SJSA1 (cell line): ENCODE data around the gene ARFGAP2. TPM values are rescaled to one million over a fixed set of nuclear protein-coding genes. Genes with fewer than 3 reads are reported as not detected.
A peak's percentile ranks its signal among the peaks of the same experiment; 100 is the strongest.

ENCODE experiments used
- DNase-seq, 2 experiments: peaks; one replicate each; pipeline ENCODE4 v3.0.0-alpha.2; 2015 to 2020; ENCODE audit warnings: low spot score in 2 of 2, low read depth in 1 of 2
- H3K27ac ChIP-seq: fragments of 250-450 bp; sonication (Bioruptor Pico); 2 replicates; pipeline ENCODE4 v1.5.1; 2020; ENCODE audit warnings: mild to moderate bottlenecking, moderate library complexity
- H3K27me3 ChIP-seq: fragments of 250-450 bp; sonication (Bioruptor Pico); replicated peaks from 2 replicates; pipeline ENCODE4 v1.5.1; 2020; ENCODE audit warnings: mild to moderate bottlenecking, moderate library complexity
- H3K36me3 ChIP-seq: fragments of 250-450 bp; sonication (Bioruptor Pico); 2 replicates; pipeline ENCODE4 v1.5.1; 2020; ENCODE audit warnings: mild to moderate bottlenecking
- H3K4me1 ChIP-seq: fragments of 250-450 bp; sonication (Bioruptor Pico); replicated peaks from 2 replicates; pipeline ENCODE4 v1.6.1; 2021; ENCODE audit warnings: mild to moderate bottlenecking
- H3K4me3 ChIP-seq: fragments of 250-450 bp; sonication (Bioruptor Pico); 2 replicates; pipeline ENCODE4 v1.5.1; 2020; ENCODE audit warnings: mild to moderate bottlenecking
- H3K9me3 ChIP-seq: fragments of 250-450 bp; sonication (Bioruptor Pico); replicated peaks from 2 replicates; pipeline ENCODE4 v1.5.1; 2020; ENCODE audit warnings: mild to moderate bottlenecking
- total RNA-seq: library from RNA; depleted of rRNA; stranded (reverse); fragments of >200 nt; shearing (Covaris generic); gene quantifications from 2 replicates; pipeline ENCODE4 v1.2.3, GENCODE V29; 2014

ARFGAP2 gene
- total RNA-seq, 1 experiment from 2014 or later: 134 TPM

DNA sequence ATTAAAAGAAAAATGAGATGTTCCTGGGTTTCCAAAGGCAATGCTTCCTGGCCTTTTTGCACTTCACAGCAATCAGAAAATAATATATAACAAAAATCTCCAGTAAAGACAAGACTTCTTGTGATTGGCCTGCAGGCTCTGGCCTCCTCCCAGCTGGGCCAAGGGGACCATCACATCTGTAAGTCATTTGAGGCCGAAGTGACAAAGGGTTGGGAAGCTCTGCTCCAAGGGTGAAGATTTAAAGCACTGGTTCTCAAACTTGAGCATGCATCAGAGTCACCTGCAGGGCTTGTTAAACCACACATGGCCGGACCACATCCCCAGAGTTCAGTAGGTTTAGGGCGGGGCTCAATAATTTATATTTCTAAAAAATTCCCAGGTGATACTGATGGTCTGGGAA lies 32.1 kb downstream of the ARFGAP2 start:
- Histone ChIP-seq H3K9me3 (no peaks in the 10 kb centered on the region), H3K4me1 (peaks cover 14% of the 10 kb centered on the region), H3K4me3 (no peak overlapping the region), H3K36me3 (no peaks in the 10 kb centered on the region), H3K27me3 (no peaks in the 10 kb centered on the region), H3K27ac (no peak overlapping the region)
- no peak for DNase-seq

DNA sequence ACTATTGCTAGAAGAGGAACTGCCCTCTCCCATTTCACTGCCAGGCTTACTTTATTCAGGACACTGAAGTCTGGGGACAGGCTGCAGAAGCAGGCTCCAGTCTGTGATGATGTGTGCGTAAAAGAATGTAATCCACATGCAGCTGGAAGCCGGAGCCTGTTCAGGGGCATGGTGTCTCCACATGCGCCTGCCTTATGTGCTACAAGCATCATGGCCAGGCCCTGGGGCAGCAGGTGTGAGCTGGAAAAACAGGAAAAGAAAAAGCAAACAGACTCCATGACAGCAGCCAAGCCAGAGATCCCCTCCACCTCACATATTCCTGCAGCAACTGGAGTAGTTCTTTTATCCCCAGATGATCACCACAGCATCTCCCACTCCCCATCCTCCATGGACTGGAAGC lies 33.4 kb downstream of the ARFGAP2 start:
- peak; percentile 43 to 71 for DNase-seq
- no peak overlapping the region for H3K27ac ChIP-seq

DNA sequence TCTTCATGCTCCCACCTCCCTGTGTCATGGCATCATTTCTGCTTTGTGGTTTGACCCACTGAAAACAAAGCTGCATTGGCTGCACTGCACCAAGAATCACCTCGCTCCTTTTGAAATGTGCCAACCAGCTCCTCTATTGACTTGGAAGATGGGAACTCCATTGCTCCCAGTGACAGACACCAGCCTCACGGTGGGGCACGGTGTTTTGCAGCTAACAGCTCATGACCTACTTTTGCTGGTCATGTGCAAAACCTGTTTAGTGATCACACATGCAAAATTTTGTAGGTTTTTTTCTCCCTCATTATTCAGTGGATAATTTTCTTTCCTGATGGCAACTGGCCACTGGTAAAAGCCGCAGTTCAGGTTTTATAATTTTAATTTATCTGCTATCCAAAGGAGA lies 36.8 kb downstream of the ARFGAP2 start:
- Histone ChIP-seq H3K9me3 (0 out of 2 replicates have a peak, but pooled peaks cover 2% of the 10 kb centered on the region), H3K4me3 (no peak overlapping the region), H3K4me1 (peaks cover 14% of the 10 kb centered on the region), H3K27me3 (no peaks in the 10 kb centered on the region), H3K36me3 (0 out of 2 replicates have a peak, but pooled peaks cover 4% of the 10 kb centered on the region), H3K27ac (no peak overlapping the region)
- no peak for DNase-seq

More for the DNA sequence above, 33.4 kb downstream of the ARFGAP2 start:
- Histone ChIP-seq H3K9me3 (no peaks in the 10 kb centered on the region), H3K4me1 (peaks cover 14% of the 10 kb centered on the region), H3K4me3 (no peak overlapping the region), H3K27me3 (no peaks in the 10 kb centered on the region), H3K36me3 (0 out of 2 replicates have a peak, but pooled peaks cover 3% of the 10 kb centered on the region)

- DNase-seq: no peak
- 0 out of 2 replicates have a peak, but pooled peaks cover 2% of the 10 kb centered on the region for H3K9me3 ChIP-seq
- H3K27ac ChIP-seq: no peak overlapping the region
- H3K4me3 ChIP-seq: no peak overlapping the region
- peaks cover under 1% of the 10 kb centered on the region; the same call in 1 of the 2 replicates for H3K4me1 ChIP-seq
- 0 out of 2 replicates have a peak, but pooled peaks cover 4% of the 10 kb centered on the region for H3K36me3 ChIP-seq
- no peaks in the 10 kb centered on the region for H3K27me3 ChIP-seq
Observed at GRCh38 chr11:47137476-47137875, 39.2 kb downstream of the ARFGAP2 start.

GRCh38 chr11:47136921-47137320 lies 39.8 kb downstream of the ARFGAP2 start:
- Histone ChIP-seq H3K27me3 (no peaks in the 10 kb centered on the region), H3K4me3 (no peak overlapping the region)

DNA sequence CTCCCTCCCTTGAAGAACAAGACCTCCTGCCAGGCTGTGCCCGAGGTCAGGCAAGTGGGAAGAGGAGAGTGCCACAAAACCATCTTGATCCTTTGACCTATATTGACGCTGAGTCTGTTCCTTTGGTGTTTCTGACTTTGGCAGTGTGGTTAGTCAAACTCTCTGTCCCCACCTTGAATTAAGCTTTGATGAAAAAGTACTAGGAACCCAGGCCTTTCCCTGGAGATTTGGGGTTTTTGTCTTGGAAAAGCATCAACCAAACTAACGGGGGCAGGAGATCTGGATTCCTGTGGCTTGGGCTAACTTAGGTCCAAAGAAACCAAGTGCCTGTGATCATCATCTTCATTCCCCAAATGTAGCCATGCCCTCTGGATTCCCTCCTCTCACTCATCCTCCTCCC lies 40.4 kb downstream of the ARFGAP2 start:
- Histone ChIP-seq H3K27ac (no peak overlapping the region), H3K36me3 (0 out of 2 replicates have a peak, but pooled peaks cover 4% of the 10 kb centered on the region), H3K4me3 (no peak overlapping the region), H3K4me1 (no peaks in the 10 kb centered on the region), H3K27me3 (no peaks in the 10 kb centered on the region), H3K9me3 (0 out of 2 replicates have a peak, but pooled peaks cover 2% of the 10 kb centered on the region)
- no peak for DNase-seq

More at GRCh38 chr11:47136921-47137320, 39.8 kb downstream of the ARFGAP2 start:
- no peaks in the 10 kb centered on the region for H3K4me1 ChIP-seq
- H3K27ac ChIP-seq: no peak overlapping the region
- no peak for DNase-seq
- 0 out of 2 replicates have a peak, but pooled peaks cover 2% of the 10 kb centered on the region for H3K9me3 ChIP-seq
- H3K36me3 ChIP-seq: 0 out of 2 replicates have a peak, but pooled peaks cover 4% of the 10 kb centered on the region

DNA sequence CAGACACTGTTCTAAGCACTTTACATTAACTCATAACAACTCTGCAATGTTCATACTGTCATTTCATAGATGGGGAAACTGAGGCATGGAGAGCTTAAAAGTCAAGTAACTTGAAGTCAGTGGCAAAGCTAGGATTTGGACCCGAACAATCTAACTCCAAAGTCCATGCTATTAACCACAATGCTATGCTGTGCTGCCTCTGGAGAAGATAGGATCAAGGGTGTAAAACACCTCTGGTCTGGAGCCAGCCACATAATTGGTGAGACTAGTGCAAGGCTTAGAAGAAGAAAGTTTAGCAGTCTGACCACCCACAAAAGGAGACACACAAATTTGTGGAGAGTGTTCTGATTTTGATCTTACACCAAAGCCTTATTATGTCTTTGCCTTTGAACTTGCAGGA lies 43.7 kb downstream of the ARFGAP2 start:
- no peaks in the 10 kb centered on the region for H3K4me1 ChIP-seq
- H3K9me3 ChIP-seq: 0 out of 2 replicates have a peak, but pooled peaks cover 2% of the 10 kb centered on the region
- no peaks in the 10 kb centered on the region for H3K36me3 ChIP-seq
- H3K27me3 ChIP-seq: no peaks in the 10 kb centered on the region
- H3K27ac ChIP-seq: no peak overlapping the region
- no peak for DNase-seq
- H3K4me3 ChIP-seq: no peak overlapping the region

GRCh38 chr11:47132490-47132889 lies 44.2 kb downstream of the ARFGAP2 start:
- DNase-seq: no peak
- 0 out of 2 replicates have a peak, but pooled peaks cover 2% of the 10 kb centered on the region for H3K9me3 ChIP-seq
- no peaks in the 10 kb centered on the region for H3K4me1 ChIP-seq
- H3K27me3 ChIP-seq: no peaks in the 10 kb centered on the region
- no peak overlapping the region for H3K27ac ChIP-seq
- H3K36me3 ChIP-seq: no peaks in the 10 kb centered on the region
- no peak overlapping the region for H3K4me3 ChIP-seq

DNA sequence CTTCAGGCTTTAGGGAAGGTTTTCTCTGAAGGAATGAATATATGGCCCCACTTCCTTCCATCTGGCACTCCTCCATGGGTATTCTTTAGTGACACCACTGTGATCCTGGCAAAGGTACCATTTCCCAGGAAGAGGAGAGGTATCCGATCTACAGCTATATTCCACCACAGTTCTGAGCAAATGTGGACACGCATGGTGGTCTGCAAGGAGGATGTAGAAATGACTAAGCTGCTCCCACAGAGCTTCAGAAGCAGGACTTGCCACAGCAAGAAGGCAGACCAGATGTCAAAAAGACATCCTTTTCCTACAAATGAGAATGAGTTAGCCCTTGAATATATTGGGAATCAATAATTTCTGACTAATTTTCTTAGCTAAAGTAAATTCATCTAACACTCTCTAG lies 45.5 kb downstream of the ARFGAP2 start:
- no peak for DNase-seq
- 0 out of 2 replicates have a peak, but pooled peaks cover 2% of the 10 kb centered on the region for H3K9me3 ChIP-seq
- H3K27me3 ChIP-seq: no peaks in the 10 kb centered on the region
- no peak overlapping the region for H3K27ac ChIP-seq
- H3K4me1 ChIP-seq: no peaks in the 10 kb centered on the region
- no peak overlapping the region for H3K4me3 ChIP-seq
- H3K36me3 ChIP-seq: no peaks in the 10 kb centered on the region

- no peak overlapping the region for H3K4me3 ChIP-seq
- no peaks in the 10 kb centered on the region for H3K4me1 ChIP-seq
- no peak overlapping the region for H3K27ac ChIP-seq
- 0 out of 2 replicates have a peak, but pooled peaks cover 2% of the 10 kb centered on the region for H3K9me3 ChIP-seq
- H3K36me3 ChIP-seq: no peaks in the 10 kb centered on the region
- H3K27me3 ChIP-seq: no peaks in the 10 kb centered on the region
- DNase-seq: no peak
Observed at GRCh38 chr11:47130543-47130942, 46.1 kb downstream of the ARFGAP2 start.

GRCh38 chr11:47127213-47127612 lies 49.5 kb downstream of the ARFGAP2 start:
- Histone ChIP-seq H3K27ac (no peak overlapping the region), H3K4me1 (no peaks in the 10 kb centered on the region), H3K9me3 (no peaks in the 10 kb centered on the region), H3K27me3 (no peaks in the 10 kb centered on the region), H3K36me3 (no peaks in the 10 kb centered on the region), H3K4me3 (no peak overlapping the region)
- no peak for DNase-seq

- H3K4me3 ChIP-seq: no peak overlapping the region
- H3K27me3 ChIP-seq: no peaks in the 10 kb centered on the region
- H3K9me3 ChIP-seq: no peaks in the 10 kb centered on the region
- H3K4me1 ChIP-seq: no peaks in the 10 kb centered on the region
- no peak for DNase-seq
- H3K27ac ChIP-seq: no peak overlapping the region
- no peaks in the 10 kb centered on the region for H3K36me3 ChIP-seq
Observed at GRCh38 chr11:47125083-47125482, 51.6 kb downstream of the ARFGAP2 start.

DNA sequence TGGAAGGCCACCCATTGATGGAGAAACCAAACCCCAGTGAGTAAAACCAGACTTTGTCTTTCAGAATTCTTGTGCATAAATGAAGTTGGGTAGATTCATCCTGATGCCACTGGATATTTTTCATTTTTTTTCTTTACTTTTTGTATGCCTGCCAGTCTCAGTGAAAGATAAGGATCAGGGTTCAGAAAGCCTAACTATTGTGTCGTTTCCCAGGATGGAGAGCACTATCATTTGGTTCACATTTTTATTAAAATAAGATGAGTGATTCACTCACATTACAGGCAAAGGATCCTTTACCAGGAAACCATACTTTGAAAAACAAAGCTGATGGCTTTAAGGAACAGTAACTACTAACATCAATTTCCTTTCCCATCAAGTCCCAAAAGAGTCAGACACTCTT lies 52.0 kb downstream of the ARFGAP2 start:
- H3K4me1 ChIP-seq: no peaks in the 10 kb centered on the region
- H3K36me3 ChIP-seq: no peaks in the 10 kb centered on the region
- no peaks in the 10 kb centered on the region for H3K27me3 ChIP-seq
- H3K9me3 ChIP-seq: no peaks in the 10 kb centered on the region
- H3K4me3 ChIP-seq: no peak overlapping the region
- DNase-seq: no peak
- H3K27ac ChIP-seq: no peak overlapping the region

GRCh38 chr11:47123094-47123493 lies 53.6 kb downstream of the ARFGAP2 start:
- Histone ChIP-seq H3K9me3 (no peaks in the 10 kb centered on the region), H3K27ac (no peak overlapping the region), H3K4me1 (no peaks in the 10 kb centered on the region), H3K36me3 (no peaks in the 10 kb centered on the region), H3K27me3 (no peaks in the 10 kb centered on the region), H3K4me3 (no peak overlapping the region)
- no peak for DNase-seq

- no peaks in the 10 kb centered on the region for H3K36me3 ChIP-seq
- no peaks in the 10 kb centered on the region for H3K4me1 ChIP-seq
- H3K27me3 ChIP-seq: no peaks in the 10 kb centered on the region
- no peaks in the 10 kb centered on the region for H3K9me3 ChIP-seq
- H3K4me3 ChIP-seq: no peak overlapping the region
- DNase-seq: no peak
- no peak overlapping the region for H3K27ac ChIP-seq
Observed at GRCh38 chr11:47121731-47122130, 54.9 kb downstream of the ARFGAP2 start.
